GM18508 (cell line): ENCODE data around the gene SRM.
"Not testable (repeated sequence)": the region's sequence is repeated elsewhere in the genome, so short reads cannot be mapped to it uniquely, and the experiment has no call there.

Source experiments
- ATAC-seq: cut with Tn5 transposase; IDR thresholded peaks from one replicate; pipeline ENCODE4 v1.9.1; 2021; ENCODE audit warnings: moderate number of reproducible peaks; ENCODE audit not compliant: insufficient read depth, unreplicated experiment

The SRM gene

DNA sequence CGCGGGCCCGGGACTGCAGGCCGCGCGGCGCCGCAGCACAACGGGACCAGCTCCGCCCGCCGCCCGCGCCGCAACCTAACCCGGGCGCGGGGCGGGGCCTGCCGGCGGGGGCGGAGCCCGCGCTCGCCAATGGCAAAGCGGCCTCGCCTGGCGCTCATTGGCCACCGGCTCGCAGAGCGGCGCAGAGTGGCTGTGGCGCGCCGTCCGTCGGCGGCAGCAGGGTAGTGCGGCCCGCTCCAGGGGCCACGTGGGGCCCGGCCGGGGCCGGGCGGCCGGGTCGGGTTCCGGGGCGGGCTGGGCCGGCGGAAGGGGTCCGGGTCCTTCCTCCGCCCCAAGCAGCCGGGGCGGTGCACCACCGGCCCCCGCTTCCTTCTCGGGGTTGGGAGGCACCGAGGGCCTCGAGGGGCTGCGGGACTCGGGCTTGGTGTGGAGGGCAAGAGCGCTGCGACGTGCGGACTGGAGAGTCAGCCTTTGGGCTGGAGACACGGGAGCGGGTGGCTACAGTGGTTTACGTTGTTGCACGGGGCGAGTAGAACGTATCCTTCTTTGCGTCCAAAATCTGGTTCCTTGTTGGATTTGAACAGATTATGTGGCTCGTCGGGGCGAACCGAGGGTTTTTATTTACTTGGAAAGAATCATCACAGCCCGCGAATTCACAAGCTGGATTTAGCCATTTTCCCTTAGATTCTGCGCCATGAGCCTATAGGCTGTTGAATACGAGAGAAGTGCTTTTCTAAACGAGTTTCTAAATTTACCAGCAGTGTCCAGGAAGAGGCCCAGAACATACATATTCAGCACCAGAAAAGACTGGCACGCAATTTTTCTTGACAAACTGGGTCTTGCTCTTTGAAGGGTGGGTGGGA is at the start of gene SRM:
Gene SRM, minus strand, starts transcription at position 51 of the 863 bp plus-strand sequence. CDS start 75 bp downstream, outside the sequence.
- ATAC-seq = peak; percentile 42

GRCh38 chr1:11109047-11109760 is 49.4 kb upstream of the SRM start:
- no peak for ATAC-seq

GRCh38 chr1:11107599-11107998 is 47.8 kb upstream of the SRM start:
- ATAC-seq = no peak

GRCh38 chr1:11105586-11105985 is 45.8 kb upstream of the SRM start:
- no peak for ATAC-seq

DNA sequence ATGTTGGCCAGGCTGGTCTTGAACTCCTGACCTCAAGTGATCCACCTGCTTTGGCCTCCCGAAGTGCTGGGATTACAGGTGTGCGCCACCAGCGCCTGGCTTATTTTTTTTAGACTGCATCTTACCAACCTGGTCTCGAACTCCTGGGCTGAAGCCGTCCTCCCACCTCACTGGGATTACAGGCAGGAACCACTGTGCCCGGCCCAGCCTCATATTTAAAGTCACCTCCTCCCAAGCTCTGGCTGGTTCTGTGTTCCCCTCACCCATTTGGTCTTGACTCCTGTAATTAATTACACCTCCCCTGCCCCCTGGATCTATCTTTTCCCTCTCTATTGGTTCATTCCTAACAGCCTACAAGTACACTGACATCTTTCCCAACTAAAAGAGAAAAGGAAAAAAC is 41.5 kb upstream of the SRM start:
- no peak for ATAC-seq

DNA sequence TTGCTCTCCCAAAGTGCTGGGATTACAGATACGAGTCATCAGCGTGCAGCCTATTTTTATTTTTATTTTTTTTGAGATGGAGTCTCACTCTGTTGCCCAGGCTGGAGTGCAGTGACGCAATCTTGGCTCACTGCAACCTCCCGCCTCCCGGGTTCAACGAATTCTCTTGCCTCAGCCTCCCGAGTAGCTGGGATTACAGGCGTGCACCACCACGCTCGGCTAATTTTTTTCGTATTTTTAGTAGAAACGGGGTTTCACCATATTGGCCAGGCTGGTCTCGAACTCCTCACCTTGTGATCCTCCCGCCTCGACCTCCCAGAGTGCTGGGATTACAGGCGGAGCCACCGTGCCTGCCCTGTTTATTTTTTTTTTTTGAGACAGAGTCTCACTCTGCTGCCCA is 41.0 kb upstream of the SRM start:
- ATAC-seq = not testable (repeated sequence)

GRCh38 chr1:11100149-11100493 is 40.3 kb upstream of the SRM start:
- no peak for ATAC-seq

DNA sequence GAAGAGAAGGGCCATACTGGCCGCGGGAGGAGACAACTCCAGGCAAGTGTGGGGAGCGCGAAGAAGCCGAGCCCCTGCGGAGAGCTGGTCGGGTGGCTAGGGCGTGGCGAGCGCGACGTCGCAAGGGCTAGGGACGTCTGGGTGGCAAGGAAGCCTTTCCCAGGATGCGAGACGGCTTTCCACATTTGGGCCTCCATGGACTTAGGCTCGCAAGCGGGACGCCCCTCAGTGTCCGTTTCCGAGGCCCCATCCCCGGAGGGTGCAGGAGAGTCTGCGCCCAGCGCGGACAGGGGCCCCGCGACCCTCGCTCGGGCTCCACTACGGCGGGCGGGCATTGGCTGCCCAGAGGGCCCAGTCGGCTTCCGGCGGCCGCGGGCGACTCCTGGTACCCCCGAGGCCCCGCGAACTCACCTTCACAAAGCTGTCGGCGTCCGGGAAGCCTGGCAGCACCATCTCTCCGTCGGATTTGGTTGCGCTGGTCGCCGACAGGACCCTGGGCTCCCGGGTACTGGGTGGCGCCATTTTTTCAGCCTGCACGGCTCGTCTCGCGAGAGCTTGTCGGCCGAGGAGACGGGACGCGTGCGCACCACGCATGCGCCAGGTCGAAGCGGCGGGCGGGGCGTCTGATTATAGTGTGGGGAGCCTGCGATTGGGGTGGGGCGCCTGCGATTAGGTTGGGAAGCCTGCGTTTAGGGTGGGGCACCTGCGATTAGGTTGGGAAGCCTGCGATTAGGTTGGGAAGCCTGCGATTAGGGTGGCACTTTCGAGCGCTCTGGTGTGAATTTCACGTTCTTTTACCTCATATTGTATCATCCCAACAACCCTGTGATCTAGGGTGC is 39.7 kb upstream of the SRM start, which contains the start of gene EXOSC10:
Gene EXOSC10, minus strand, starts transcription at position 560 of the 839 bp plus-strand sequence. Its CDS starts 38 bp downstream, at position 522.
- ATAC-seq = no peak

GRCh38 chr1:11098931-11099309 is 39.1 kb upstream of the SRM start:
- ATAC-seq = no peak

GRCh38 chr1:11083784-11084183 is 24.0 kb upstream of the SRM start:
- not testable (repeated sequence) for ATAC-seq

- ATAC-seq = no peak
Measured at GRCh38 chr1:11080931-11081330, 21.1 kb upstream of the SRM start.

- ATAC-seq = no peak
Measured at GRCh38 chr1:11078631-11079030, 18.8 kb upstream of the SRM start.

DNA sequence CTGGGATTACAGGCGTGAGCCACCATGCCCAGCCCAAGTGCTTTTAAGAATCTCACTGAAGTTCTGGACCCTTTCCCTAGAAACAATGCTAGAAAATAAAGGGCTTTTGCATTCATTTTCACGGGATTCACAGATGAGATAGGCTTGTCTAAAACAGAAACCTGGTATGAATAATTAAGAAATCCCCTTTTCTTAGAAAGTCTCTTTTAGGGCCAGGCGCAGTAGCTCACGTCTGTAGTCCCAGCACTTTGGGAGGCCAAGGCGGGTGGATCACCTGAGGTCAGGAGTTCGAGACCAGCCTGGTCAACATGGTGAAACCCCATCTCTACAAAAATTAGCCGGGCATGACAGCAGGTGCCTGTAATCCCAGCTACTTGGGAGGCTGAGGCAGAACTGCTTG is 13.6 kb upstream of the SRM start:
- ATAC-seq = not testable (repeated sequence)

GRCh38 chr1:11072216-11072917 is 12.5 kb upstream of the SRM start:
- ATAC-seq = no peak

GRCh38 chr1:11071463-11072215 is 11.8 kb upstream of the SRM start:
- ATAC-seq = no peak

- ATAC-seq = no peak
Measured at GRCh38 chr1:11070876-11071275, 11.1 kb upstream of the SRM start.

GRCh38 chr1:11068600-11069473 is 9.0 kb upstream of the SRM start:
- no peak for ATAC-seq
